Suprapubic skin (tissue), 4 donors: Measurements from ENCODE around the gene FAM234A. TPM values are rescaled to one million over a fixed set of nuclear protein-coding genes. Genes with fewer than 3 reads are reported as not detected.

ENCODE experiments used
- DNase-seq, 2 donors: peaks; one replicate each; pipeline ENCODE4 v3.0.0-alpha.2; 2019; ENCODE audit warnings: low spot score in 2 of 2
- H3K27ac ChIP-seq: fragments of 200-600 bp; sonication (generic); one replicate; pipeline ENCODE4 v1.5.1; 2019
- H3K27me3 ChIP-seq: fragments of 200-600 bp; sonication (generic); one replicate; pipeline ENCODE4 v1.5.1; 2019
- H3K36me3 ChIP-seq: fragments of 200-600 bp; sonication (generic); one replicate; pipeline ENCODE4 v1.5.1; 2019
- H3K4me1 ChIP-seq: fragments of 200-600 bp; sonication (generic); one replicate; pipeline ENCODE4 v1.5.1; 2019
- H3K4me3 ChIP-seq: fragments of 200-600 bp; sonication (generic); one replicate; pipeline ENCODE4 v1.5.1; 2019; ENCODE audit warnings: mild to moderate bottlenecking
- H3K9me3 ChIP-seq: fragments of 200-600 bp; sonication (generic); one replicate; pipeline ENCODE4 v1.5.1; 2019
- EP300 ChIP-seq: sonication (generic); formaldehyde crosslinking; IDR thresholded peaks from one replicate; pipeline ENCODE4 v1.6.1; 2017; ENCODE audit warnings: antibody characterized with exemption
- POLR2A ChIP-seq, 2 donors: fragments of 450-650 bp; IDR thresholded peaks; one replicate each; pipeline ENCODE4 v1.6.1; 2017; ENCODE audit warnings: antibody characterized with exemption in 2 of 2, mild to moderate bottlenecking in 2 of 2, moderate library complexity in 2 of 2
- POLR2AphosphoS5 ChIP-seq, 3 donors: sonication (generic); formaldehyde crosslinking; IDR thresholded peaks; one replicate each; pipeline ENCODE4 v1.6.1; 2017; ENCODE audit warnings: antibody characterized with exemption in 3 of 3
- WGBS: methylation state at CpG from one replicate; pipeline ENCODE4 v1.1.5; 2018; 5-methylcytosine and 5-hydroxymethylcytosine counted together
- total RNA-seq, 4 donors: library from RNA; depleted of rRNA; stranded (reverse); fragments of >200 nt; gene quantifications; one replicate each; pipeline ENCODE4 v1.1.0, GENCODE V29; 2016
- TF ChIP-seq, protein P1 (sequence below), 2 donors: fragments of 200-600 bp in 1 of 2; fragments of 450-650 bp in 1 of 2; sonication (generic) in 1 of 2; IDR thresholded peaks; one replicate each; pipeline ENCODE4 v1.5.1; 2016 to 2019; ENCODE audit warnings: antibody characterized with exemption in 2 of 2, mild to moderate bottlenecking in 1 of 2, moderate library complexity in 1 of 2

Gene FAM234A
- total RNA-seq, 4 donors from 2014 or later = 108 to 124 (median 121) TPM

DNA sequence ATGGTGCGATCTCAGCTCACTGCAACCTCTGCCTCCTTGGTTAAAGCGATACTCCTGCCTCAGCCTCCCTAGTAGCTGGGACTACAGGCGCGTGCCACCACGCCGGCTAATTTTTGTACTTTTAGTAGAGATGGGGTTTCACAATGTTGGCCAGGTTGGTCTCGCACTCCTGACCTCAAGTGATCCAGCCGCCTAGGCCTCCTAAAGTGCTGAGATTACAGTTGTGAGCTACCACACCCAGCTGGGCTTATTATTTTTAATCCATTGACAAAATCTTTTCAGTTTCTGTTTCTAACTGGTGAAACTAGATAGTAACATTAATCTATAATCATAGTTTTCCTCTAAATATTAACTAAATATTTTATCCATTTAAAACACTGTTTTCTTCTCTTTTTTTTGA lies 5.9 kb downstream of the FAM234A start:
- DNase-seq = no peak
- no peaks in the 10 kb centered on the region for H3K36me3 ChIP-seq
- TF ChIP-seq, protein P1, sequence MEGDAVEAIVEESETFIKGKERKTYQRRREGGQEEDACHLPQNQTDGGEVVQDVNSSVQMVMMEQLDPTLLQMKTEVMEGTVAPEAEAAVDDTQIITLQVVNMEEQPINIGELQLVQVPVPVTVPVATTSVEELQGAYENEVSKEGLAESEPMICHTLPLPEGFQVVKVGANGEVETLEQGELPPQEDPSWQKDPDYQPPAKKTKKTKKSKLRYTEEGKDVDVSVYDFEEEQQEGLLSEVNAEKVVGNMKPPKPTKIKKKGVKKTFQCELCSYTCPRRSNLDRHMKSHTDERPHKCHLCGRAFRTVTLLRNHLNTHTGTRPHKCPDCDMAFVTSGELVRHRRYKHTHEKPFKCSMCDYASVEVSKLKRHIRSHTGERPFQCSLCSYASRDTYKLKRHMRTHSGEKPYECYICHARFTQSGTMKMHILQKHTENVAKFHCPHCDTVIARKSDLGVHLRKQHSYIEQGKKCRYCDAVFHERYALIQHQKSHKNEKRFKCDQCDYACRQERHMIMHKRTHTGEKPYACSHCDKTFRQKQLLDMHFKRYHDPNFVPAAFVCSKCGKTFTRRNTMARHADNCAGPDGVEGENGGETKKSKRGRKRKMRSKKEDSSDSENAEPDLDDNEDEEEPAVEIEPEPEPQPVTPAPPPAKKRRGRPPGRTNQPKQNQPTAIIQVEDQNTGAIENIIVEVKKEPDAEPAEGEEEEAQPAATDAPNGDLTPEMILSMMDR (IDR thresholded peaks at IDR 0.05) = no peak
- H3K27ac ChIP-seq = no peak overlapping the region
- no peaks in the 10 kb centered on the region for H3K9me3 ChIP-seq
- 81% methylated on average over 7 of the region's 8 CpGs for WGBS
- H3K4me3 ChIP-seq = no peak overlapping the region
- no peaks in the 10 kb centered on the region for H3K27me3 ChIP-seq
- peaks cover 12% of the 10 kb centered on the region for H3K4me1 ChIP-seq

DNA sequence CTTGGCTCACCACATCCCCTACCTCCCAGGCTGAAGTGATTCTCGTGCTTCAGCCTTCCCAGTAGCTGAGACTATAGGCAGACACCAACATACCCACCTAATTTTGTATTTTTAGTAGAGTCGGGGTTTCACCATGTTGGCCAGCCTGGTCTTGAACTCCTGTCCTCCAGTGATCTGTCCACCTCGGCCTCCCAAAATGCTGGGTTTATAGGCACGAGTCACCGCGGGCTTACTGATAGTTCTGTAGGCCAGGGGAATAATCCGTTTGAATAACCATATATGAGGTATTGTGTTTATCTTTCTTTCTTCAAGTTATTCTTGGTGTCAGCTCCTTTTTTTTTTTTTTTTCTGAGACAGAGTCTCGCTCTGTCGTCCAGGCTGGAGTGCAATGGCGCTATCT lies 7.7 kb downstream of the FAM234A start:
- H3K9me3 ChIP-seq = no peaks in the 10 kb centered on the region
- DNase-seq = no peak
- 91% methylated on average over 10 of the region's 10 CpGs for WGBS
- H3K27ac ChIP-seq = peak overlapping the region; percentile 5
- peaks cover 9% of the 10 kb centered on the region for H3K4me1 ChIP-seq
- no peak overlapping the region for H3K4me3 ChIP-seq
- TF ChIP-seq, protein P1 (IDR thresholded peaks at IDR 0.05) = no peak
- no peak for TF ChIP-seq POLR2AphosphoS5 (IDR thresholded peaks at IDR 0.05)
- no peak for TF ChIP-seq EP300
- no peak for TF ChIP-seq POLR2A (IDR thresholded peaks at IDR 0.05)
- H3K27me3 ChIP-seq = no peaks in the 10 kb centered on the region
- H3K36me3 ChIP-seq = no peaks in the 10 kb centered on the region

DNA sequence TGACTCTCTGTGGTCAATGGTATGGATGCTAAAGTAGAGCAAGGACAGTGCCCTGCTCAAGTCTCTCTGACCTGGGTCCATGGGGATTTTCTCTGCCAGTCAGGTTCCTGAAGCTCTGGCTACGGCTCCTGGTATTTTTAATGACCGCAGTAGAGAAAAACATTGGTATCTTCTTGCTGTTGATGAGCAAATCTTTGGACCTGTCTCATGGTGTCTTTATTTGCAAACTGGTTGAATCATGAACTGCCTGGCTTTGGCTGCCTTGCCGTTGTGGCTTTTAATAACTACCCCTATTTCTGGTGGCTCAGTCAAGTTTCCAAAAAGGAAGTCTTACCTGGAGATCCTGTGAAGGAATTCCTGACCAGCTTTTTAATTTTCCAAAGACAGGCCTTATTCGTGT lies 8.7 kb downstream of the FAM234A start:
- Histone ChIP-seq H3K4me1 (peaks cover 9% of the 10 kb centered on the region), H3K4me3 (no peak overlapping the region), H3K9me3 (no peaks in the 10 kb centered on the region), H3K27ac (no peak overlapping the region), H3K27me3 (no peaks in the 10 kb centered on the region), H3K36me3 (no peaks in the 10 kb centered on the region)
- no peak for DNase-seq
- TF ChIP-seq EP300 (no peak), POLR2A (IDR thresholded peaks at IDR 0.05) (no peak), POLR2AphosphoS5 (IDR thresholded peaks at IDR 0.05) (no peak)
- TF ChIP-seq, protein P1 (IDR thresholded peaks at IDR 0.05) = no peak
- 53% methylated on average over 4 of the region's 4 CpGs for WGBS

DNA sequence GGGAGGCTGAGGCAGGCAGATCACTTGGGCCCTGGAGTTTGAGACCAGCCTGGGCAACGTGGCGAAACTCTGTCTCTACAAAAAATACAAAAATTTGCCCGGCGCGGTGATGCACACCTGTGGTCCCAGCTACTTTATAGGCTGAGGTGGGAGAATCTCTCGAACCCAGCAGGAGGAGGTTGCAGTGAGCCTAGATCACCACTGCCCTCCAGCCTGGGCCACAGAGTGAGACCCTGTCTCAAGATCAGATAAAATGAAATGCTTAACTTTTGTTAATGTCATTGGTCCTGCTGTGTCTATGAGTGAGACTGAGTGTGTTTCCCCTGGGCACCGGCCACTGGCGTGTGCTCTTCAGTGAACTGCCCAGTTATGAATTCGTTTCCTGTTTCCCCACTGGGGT lies 10.5 kb downstream of the FAM234A start:
- Histone ChIP-seq H3K27me3 (no peaks in the 10 kb centered on the region), H3K4me3 (no peak overlapping the region), H3K27ac (no peak overlapping the region), H3K36me3 (peaks cover 11% of the 10 kb centered on the region), H3K9me3 (no peaks in the 10 kb centered on the region), H3K4me1 (peaks cover 3% of the 10 kb centered on the region)
- 95% methylated on average over 9 of the region's 9 CpGs for WGBS
- no peak for DNase-seq
- TF ChIP-seq POLR2A (IDR thresholded peaks at IDR 0.05) (no peak), EP300 (no peak), POLR2AphosphoS5 (IDR thresholded peaks at IDR 0.05) (no peak)
- TF ChIP-seq, protein P1 (IDR thresholded peaks at IDR 0.05) = no peak

DNA sequence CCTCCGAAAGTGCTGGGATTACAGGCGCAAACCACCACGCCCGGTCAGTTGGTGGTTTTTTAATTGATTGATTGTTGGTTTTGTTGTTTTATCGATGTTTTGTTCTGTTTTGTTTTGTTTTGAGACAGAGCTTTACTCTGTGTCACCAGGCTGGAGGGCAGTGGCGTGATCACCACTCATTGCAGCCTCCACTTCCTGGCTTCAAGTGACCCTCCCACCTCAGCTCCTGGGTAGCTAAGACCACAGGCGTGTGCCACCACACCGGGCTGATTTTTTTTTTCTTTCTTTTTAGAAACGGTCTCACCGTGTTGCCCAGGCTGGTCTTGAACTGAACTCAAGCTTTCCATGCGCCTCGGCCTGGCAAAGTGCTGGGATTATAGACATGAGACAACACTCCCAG lies 12.4 kb downstream of the FAM234A start:
- Histone ChIP-seq H3K4me1 (peaks cover under 1% of the 10 kb centered on the region), H3K27me3 (no peaks in the 10 kb centered on the region), H3K9me3 (no peaks in the 10 kb centered on the region), H3K27ac (no peak overlapping the region), H3K36me3 (peaks cover 21% of the 10 kb centered on the region), H3K4me3 (no peak overlapping the region)
- DNase-seq = no peak
- 94% methylated on average over 12 of the region's 12 CpGs for WGBS
- TF ChIP-seq, protein P1 (IDR thresholded peaks at IDR 0.05) = no peak
- TF ChIP-seq POLR2A (IDR thresholded peaks at IDR 0.05) (no peak), EP300 (no peak), POLR2AphosphoS5 (IDR thresholded peaks at IDR 0.05) (no peak)
